ENCODE data around the gene CSRNP3.

- TF ChIP-seq MXI1 (IDR thresholded peaks at IDR 0.05; ENCODE audit: low read depth, low read length) (no peak), CTCF (IDR thresholded peaks at IDR 0.05 in 2 of 3, conservative IDR thresholded peaks at IDR 0.05 in 1 of 3; ENCODE audit: control insufficient read depth in 2 of 3, extremely low read depth in 1 of 3, insufficient read depth in 1 of 3, low read depth in 3 of 3, low read length in 3 of 3) (no peak), POLR2AphosphoS5 (IDR thresholded peaks at IDR 0.05; ENCODE audit: low read length) (no peak), EGR1 (IDR thresholded peaks at IDR 0.05; ENCODE audit: borderline replicate concordance in 1 of 2, low read depth in 2 of 2, low read length in 2 of 2) (no peak), JUND (IDR thresholded peaks at IDR 0.05; ENCODE audit: low read depth, low read length) (no peak), POLR2A (IDR thresholded peaks at IDR 0.05; ENCODE audit: low read depth, low read length) (no peak), MAX (IDR thresholded peaks at IDR 0.05; ENCODE audit: low read depth, low read length) (no peak), RELA (IDR thresholded peaks at IDR 0.05; ENCODE audit: borderline replicate concordance, partially characterized antibody) (no peak)
Observed at GRCh38 chr2:165571477-165571876, 102.0 kb downstream of the CSRNP3 start.

All from GM12878 (cell line).